Measurements from ENCODE around the gene SUPT6H.

DNA sequence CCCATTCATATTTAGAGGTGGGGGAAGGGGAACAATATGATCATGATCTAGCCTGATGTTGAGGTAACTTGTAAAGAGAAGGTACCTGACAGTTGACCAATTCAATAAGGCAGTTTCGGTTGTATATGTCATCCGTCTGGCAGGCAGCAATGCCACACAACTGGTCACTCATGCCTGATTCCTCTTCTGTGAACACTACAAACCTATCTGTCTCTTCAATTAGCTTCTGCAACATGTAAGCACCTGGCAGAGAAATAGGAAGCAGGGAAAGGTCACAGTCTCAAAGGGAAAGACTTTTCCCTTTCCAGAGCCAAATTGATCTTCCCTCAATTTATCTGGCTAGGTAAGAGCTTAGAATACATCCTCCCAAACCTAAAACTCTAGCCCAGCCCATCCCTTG is 37.9 kb upstream of the SUPT6H start:
- TF ChIP-seq ARNTL (CRISPR knock-in tag; IDR thresholded peaks at IDR 0.05; ENCODE audit: borderline replicate concordance, low read depth) (no peak), OSR1 (CRISPR knock-in tag; IDR thresholded peaks at IDR 0.05) (no peak), RARB (CRISPR knock-in tag; IDR thresholded peaks at IDR 0.05) (no peak), CSDC2 (CRISPR knock-in tag; IDR thresholded peaks at IDR 0.05) (no peak), ZFP30 (CRISPR knock-in tag; IDR thresholded peaks at IDR 0.05) (no peak), ISL1 (CRISPR knock-in tag; IDR thresholded peaks at IDR 0.05) (no peak)
- TF ChIP-seq, protein P1, sequence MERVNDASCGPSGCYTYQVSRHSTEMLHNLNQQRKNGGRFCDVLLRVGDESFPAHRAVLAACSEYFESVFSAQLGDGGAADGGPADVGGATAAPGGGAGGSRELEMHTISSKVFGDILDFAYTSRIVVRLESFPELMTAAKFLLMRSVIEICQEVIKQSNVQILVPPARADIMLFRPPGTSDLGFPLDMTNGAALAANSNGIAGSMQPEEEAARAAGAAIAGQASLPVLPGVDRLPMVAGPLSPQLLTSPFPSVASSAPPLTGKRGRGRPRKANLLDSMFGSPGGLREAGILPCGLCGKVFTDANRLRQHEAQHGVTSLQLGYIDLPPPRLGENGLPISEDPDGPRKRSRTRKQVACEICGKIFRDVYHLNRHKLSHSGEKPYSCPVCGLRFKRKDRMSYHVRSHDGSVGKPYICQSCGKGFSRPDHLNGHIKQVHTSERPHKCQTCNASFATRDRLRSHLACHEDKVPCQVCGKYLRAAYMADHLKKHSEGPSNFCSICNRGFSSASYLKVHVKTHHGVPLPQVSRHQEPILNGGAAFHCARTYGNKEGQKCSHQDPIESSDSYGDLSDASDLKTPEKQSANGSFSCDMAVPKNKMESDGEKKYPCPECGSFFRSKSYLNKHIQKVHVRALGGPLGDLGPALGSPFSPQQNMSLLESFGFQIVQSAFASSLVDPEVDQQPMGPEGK (CRISPR knock-in tag; IDR thresholded peaks at IDR 0.05; ENCODE audit: borderline replicate concordance): no peak
